ENCODE results near the gene MAN2B2.
A peak's percentile ranks its signal among the peaks of the same experiment; 100 is the strongest.
"Not testable (repeated sequence)": the region's sequence is repeated elsewhere in the genome, so short reads cannot be mapped to it uniquely, and the experiment has no call there.

The MAN2B2 gene

DNA sequence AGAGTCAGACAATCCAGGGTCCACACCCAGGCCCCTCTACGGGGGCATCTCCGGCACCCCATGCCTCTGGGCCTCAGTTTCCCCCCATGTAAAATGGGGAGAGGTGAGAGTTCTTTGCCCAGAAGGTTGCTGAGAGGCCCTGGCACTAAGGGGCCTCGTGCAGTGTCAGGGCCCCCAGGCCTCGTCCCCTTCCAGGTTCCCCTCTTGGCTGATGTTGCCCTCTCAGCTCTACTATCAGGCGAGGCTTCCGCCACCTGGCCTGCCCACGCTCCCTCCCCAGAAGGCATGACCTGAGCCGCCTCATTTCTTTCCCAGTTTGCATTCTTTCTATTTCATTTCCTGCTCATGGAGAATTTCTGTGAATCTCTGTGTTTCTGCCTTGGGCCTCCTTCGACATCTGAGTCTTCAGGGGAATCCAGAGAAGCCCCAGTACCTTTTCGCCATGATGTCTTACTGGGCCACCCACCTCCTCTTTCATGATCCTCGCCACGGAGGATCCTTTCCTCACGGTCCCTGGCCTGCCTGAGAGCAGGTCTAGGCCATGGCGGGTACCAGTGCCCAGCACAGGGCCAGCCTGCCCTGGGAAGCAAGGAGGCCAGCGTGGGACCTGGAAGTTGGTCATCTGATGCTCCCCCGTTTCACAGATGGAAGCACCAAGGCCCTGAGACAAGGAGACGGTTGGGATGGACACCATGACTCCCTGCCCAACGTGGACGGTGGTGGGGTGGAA, 43.6 kb downstream of the MAN2B2 start:
- no peak for DNase-seq

DNA sequence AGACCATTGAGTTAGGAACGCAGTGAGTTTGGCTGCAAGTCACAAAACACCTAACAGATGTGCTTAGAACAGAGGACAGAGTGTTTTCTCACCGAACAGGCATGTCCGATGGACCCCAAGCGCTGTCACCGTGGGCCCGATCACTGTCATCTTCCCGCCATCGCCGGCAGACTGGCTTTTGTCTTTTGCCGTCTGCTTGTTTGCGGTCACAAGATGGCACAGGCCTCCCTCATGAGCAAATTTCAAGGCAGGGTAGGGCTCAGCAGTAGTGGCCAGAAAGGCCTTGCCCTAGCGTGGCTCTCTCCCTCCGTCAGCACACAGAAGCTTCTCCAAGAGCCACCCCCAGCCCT, 44.1 kb downstream of the MAN2B2 start:
- no peak for DNase-seq

DNA sequence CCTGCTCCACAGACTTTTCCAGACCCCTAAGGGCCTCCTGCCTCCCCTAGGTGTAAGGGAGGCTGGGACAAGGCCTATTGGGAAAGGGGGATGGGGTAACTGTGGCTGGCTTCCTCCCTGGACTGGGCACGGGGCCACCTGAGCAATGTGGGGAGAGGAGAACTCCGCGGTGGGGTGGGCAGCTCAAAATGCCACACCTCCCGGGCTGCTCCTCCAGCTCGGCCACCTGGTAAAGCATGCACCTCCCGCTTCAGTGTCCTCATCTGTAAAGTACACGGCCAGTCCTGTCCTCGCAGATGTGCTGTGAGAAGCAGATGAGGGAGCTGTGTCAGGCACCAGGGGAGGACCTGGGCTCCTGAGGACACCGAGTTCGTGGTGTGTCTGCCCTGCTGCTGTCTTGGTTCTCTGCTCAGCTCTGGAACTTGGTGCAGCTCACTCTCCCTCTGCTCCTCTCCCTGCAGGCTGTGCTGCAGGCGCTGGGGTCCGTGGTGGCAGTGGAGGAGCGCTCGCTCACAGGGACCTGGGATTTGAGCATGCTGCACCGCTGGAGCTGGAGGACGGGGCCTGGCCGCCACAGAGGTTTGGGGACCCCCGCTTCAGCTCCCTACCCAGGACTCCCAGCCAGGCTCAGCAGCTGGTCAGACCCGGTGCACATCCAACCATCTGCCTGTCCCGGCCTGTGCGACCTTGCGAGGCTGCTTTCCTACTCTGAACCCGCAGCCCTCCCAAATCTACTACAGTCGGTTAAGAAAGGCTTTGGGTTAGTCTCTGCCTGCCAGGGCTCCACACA, 44.7 kb downstream of the MAN2B2 start:
- no peak for DNase-seq

GRCh38 chr4:6620296-6620695, 45.3 kb downstream of the MAN2B2 start:
- DNase-seq = no peak

DNA sequence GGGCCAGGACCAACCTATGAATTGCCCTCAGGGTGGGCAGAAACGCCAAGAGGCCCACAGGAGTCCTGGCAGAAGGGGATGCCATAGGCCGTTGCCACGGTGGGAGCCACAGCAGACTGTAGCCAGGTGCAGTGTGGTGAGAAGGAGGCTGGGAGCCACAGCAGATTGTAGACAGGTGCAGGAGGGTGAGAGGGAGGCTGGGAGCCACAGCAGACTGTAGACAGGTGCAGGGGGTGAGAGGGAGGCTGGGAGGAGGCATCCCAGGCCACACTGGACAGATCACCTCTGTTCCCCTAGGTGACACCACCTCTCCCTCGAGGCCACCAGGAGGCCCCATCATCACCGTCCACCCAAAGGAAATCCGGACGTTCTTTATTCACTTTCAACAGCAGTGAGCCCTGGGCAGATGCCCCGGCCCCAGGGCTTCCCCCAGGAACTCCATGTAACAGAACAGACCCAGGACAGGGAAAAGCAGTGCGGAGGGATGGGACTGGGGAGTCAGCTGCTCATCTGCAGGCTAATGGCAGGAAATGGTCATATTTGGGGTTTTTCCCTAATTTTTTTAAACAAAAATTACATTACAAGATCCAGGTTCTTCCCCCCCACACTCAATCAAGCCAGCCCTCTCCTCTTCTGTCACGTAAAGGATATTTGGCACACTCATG, 46.0 kb downstream of the MAN2B2 start:
- DNase-seq = no peak

- no peak for DNase-seq
Measured at GRCh38 chr4:6621556-6621927, 46.6 kb downstream of the MAN2B2 start.

DNA sequence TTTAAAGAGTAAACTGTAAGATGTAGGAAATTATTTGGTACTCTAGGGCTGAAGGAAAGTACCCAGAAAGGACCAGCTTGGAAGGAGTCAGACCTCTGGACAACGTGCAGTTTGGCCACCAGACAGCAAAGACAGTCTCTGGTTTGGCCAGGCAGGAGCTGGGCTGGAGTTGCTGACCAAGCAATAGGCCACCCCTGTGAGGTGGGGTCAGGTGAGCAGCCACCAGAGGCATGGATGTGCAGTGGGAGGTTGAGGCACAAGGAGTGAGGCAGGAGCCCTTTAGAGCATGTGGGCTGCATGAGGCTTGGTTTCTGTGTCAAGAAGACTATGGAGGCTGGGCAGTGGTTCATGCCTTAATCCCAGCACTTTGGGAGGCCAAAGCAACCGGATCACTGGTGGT, 47.8 kb downstream of the MAN2B2 start:
- no peak for DNase-seq

- DNase-seq = no peak
Measured at GRCh38 chr4:6625256-6625655, 50.3 kb downstream of the MAN2B2 start.

DNA sequence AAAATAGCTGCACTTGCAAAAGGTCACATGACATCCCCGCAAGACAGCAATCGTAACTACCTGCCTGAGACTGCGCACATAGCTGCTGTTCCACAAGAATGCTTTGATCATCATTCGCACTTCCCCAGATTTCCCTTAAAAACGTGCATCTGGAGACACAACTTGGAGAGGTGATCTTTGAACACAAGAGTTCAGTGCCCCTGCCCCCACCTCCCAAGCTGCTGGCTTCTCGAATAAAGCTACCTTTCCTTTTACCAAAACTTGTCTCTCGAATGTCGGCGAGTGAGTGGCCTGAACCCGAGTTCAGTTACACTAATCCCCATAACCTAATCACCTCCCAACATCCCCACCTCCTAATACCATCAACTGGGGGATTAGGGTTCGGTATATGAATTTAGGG, 51.1 kb downstream of the MAN2B2 start:
- no peak for DNase-seq

DNA sequence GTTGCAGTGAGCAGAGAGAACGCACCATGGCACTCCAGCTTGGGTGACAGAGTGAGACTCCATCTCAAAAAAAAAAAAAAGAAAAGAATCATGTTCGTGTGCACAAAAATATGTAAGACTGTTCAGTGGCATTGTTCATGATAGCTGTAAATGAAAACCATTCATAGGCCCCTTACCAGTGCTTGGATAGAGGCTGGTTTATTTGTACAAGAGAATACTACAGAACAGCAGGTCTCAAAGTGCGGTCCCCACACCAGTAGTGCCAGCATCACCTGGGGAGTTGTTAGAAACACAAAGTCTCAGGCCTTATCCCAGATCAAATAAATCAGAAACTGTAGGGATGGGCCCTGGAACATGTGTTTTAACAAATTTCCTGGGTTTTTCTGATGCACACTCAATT, 52.8 kb downstream of the MAN2B2 start:
- no peak for DNase-seq

- not testable (repeated sequence) for DNase-seq
Measured at GRCh38 chr4:6628484-6628883, 53.5 kb downstream of the MAN2B2 start.

DNA sequence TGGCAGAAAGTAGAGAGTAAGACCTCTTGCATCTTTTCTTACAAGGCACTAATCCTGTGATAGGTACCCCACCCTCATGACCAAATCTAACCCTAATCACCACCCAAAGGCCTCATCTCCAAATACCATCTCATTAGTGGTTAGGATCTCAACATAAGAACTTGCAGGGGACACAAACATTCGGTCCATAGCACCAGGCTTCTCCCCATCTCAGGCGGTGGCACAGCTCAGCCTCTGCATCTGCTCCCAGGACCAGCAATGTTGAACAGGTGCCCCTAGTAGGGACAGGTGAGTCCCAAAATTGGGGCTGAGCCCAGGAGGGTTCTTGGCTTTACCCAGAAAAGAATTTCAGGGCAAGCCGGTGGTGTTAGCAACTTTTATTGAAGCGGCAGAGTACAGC, 57.1 kb downstream of the MAN2B2 start:
- no peak for DNase-seq

DNA sequence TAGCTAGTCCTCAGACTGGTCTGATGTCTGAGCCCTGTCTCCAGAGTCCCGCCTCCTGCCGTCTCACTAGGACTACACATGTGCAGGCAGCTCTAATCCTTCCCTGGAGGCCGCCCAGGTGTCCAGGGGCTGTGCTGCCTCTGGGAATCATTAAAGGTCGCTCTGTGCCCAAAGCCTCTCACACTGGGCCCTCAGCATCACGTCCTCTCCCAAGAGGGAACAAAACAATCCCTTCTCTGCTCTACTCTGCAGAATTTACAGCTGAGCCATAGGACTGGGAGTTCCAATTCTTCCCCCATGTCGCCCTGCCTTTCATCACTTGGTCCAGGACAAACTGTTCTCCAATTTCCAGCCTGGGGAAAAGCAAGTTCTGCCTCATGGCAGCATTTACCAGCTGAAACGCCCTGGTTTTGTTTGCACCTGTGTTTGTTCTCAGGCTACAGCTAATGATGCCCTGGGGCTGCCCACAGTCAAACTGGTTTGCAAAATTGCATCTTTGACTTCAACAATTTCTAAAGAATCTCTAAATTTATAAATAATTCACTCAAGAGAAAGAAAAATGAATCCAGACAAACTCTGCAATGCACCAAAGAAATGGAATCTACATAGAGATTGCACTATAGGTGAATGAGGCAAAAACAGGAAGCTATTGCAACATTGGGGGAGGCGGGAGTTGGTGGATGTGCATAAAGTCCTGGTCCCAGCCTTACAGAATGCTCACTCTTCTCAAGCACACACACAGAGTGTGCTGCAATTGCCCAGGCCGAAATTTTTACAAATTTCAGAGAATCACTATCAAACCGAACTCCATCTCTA, 58.3 kb downstream of the MAN2B2 start:
- peak; percentile 82 for DNase-seq

- DNase-seq = no peak
Measured at GRCh38 chr4:6634746-6635145, 59.8 kb downstream of the MAN2B2 start.

DNA sequence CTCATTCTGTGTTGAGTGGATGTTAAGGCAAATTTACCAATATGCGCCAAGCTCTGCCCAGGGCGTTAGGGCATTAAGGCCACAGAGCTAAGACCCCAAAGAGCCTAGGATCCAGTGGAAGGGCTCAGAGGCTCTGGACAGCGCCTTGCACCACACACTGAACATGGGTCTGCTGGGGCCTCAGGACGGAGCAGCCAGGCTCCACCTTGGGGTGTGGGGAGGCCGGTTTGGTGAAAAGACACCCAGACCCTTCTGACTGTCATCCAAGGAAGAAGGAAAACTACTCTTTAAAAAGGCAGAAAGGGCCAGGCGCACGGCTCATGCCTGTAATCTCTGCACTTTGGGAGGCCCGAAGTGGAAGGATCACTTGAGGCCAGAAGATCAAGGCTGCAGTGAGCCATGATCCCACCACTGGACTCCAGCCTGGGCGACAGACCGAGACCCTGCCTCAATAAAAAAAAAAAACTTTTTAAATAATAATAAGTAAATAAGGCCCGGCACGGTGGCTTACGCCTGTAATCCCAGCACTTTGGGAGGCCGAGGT, 64.2 kb downstream of the MAN2B2 start:
- no peak for DNase-seq

DNA sequence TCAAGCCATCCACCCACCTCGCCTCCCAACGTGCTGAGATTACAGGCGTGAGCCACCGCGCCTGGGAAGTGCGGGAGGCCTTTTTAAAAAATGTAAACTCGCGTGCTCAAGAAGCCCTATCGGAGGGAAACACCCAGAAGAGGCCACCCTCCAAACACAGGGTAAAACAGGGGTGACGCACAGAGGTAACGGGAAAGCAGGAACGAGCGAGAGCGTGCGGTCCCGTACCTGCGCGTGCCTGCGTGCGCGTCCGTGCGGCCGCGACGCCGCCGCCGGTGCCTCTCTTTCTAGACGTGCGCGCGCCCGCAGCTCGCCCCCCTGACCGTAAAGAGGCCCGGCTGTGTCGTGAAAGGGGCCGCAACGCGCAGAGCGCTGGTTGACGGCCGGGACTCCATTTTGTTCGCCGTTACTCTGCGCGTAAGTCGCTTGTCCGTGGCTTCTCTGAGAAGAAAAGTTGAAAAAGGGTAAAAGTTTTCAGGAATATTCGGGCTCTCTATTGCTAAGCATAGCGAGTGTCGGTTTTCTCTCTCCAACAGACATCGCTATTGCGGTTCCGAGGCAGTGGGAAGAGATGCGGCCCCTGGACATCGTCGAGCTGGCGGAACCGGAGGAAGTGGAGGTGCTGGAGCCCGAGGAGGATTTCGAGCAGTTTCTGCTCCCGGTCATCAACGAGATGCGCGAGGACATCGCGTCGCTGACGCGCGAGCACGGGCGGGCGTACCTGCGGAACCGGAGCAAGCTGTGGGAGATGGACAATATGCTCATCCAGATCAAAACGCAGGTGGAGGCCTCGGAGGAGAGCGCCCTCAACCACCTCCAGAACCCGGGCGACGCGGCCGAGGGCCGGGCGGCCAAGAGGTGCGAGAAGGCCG, 65.5 kb downstream of the MAN2B2 start, which contains the start of gene MRFAP1:
TSS of gene MRFAP1 (plus strand) at position 394 of the 872 bp plus-strand sequence. CDS start at position 572, 178 bp downstream.
- peak; percentile 98 for DNase-seq

GRCh38 chr4:6641164-6641970, 66.4 kb downstream of the MAN2B2 start:
- DNase-seq = peak; percentile 66

DNA sequence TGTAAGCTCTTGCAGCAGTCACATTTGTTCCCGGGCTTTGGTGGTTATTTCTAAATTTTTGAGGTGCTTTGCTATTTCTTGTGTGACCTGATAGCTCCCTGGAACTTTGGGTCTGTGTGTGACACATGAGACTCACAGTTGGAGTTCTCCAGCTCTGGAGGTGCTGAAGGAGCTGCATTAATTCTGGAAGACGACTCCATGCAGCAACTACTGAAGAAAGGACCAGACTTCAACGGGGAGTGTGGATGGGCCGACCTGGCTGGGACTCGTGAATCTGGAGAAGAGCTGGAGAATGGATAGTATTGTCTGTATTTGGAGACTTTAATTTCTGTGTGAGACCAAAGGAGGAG, 67.0 kb downstream of the MAN2B2 start:
- DNase-seq = no peak

GRCh38 chr4:6643141-6643847, 68.3 kb downstream of the MAN2B2 start:
- no peak for DNase-seq
